HL-60 (cell line): ENCODE results near the gene ZGPAT.

Experiments used
- DNase-seq, 2 experiments: peaks; one replicate each; pipeline ENCODE4 v3.0.0-alpha.2; 2010 to 2020; ENCODE audit warnings: low read depth in 1 of 2, low spot score in 1 of 2
- H3K27ac ChIP-seq: fragments of 250-450 bp; sonication (Bioruptor Pico); replicated peaks from 2 replicates; pipeline ENCODE4 v1.5.1; 2020; ENCODE audit warnings: mild to moderate bottlenecking, moderate library complexity
- H3K27me3 ChIP-seq: fragments of 250-450 bp; sonication (Bioruptor Pico); 2 replicates; pipeline ENCODE4 v1.5.1; 2021; ENCODE audit warnings: mild to moderate bottlenecking, moderate library complexity; ENCODE audit not compliant: insufficient read depth, poor library complexity, severe bottlenecking
- H3K4me3 ChIP-seq: replicated peaks from 2 replicates; pipeline ENCODE4 v1.5.1; 2011; ENCODE audit warnings: mild to moderate bottlenecking, control low read depth, low read length; ENCODE audit not compliant: insufficient read depth
- GABPA ChIP-seq: IDR thresholded peaks from 2 replicates; pipeline ENCODE4 v1.6.1; 2012; ENCODE audit warnings: low read depth
- POLR2AphosphoS5 ChIP-seq: IDR thresholded peaks from 2 replicates; pipeline ENCODE4 v1.6.1; 2012; ENCODE audit warnings: low read depth
- SPI1 ChIP-seq: IDR thresholded peaks from 2 replicates; pipeline ENCODE4 v1.6.1; 2012; ENCODE audit warnings: low read depth, mild to moderate bottlenecking, borderline replicate concordance
- TF ChIP-seq, protein P1 (sequence below): IDR thresholded peaks from 2 replicates; pipeline ENCODE4 v1.6.1; 2012; ENCODE audit warnings: low read depth; ENCODE audit not compliant: insufficient replicate concordance
- TF ChIP-seq, protein P2 (sequence below): IDR thresholded peaks from one replicate; pipeline ENCODE4 v1.5.1; 2011; ENCODE audit warnings: low read length, control low read depth, inconsistent platforms; ENCODE audit not compliant: insufficient read depth

The ZGPAT gene

DNA sequence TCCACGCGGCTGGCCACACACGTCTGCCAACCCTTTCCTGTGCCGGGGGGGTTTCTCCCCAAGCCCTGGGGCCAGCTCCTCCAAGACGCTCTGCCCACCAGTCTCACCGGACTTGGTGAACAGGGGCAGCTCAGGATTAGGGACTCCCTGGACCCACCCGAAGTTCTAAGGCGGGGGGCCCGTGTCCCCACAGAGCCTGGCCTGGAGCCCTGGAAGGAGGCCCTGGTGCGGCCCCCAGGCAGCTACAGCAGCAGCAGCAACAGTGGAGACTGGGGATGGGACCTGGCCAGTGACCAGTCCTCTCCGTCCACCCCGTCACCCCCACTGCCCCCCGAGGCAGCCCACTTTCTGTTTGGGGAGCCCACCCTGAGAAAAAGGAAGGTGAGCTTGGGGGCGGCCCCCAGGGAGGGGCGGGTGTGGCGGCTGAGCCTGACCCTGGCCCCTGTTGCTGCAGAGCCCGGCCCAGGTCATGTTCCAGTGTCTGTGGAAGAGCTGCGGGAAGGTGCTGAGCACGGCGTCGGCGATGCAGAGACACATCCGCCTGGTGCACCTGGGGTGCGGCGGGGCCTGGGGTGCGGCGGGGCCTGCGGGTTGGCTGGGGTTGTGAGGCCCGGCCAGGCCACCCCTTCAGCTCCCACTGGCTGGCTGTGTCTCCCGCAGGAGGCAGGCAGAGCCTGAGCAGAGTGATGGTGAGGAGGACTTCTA is 34.0 kb downstream of the ZGPAT start:
- H3K27ac ChIP-seq, result peak overlapping the region; percentile 81
- TF ChIP-seq, protein P1, sequence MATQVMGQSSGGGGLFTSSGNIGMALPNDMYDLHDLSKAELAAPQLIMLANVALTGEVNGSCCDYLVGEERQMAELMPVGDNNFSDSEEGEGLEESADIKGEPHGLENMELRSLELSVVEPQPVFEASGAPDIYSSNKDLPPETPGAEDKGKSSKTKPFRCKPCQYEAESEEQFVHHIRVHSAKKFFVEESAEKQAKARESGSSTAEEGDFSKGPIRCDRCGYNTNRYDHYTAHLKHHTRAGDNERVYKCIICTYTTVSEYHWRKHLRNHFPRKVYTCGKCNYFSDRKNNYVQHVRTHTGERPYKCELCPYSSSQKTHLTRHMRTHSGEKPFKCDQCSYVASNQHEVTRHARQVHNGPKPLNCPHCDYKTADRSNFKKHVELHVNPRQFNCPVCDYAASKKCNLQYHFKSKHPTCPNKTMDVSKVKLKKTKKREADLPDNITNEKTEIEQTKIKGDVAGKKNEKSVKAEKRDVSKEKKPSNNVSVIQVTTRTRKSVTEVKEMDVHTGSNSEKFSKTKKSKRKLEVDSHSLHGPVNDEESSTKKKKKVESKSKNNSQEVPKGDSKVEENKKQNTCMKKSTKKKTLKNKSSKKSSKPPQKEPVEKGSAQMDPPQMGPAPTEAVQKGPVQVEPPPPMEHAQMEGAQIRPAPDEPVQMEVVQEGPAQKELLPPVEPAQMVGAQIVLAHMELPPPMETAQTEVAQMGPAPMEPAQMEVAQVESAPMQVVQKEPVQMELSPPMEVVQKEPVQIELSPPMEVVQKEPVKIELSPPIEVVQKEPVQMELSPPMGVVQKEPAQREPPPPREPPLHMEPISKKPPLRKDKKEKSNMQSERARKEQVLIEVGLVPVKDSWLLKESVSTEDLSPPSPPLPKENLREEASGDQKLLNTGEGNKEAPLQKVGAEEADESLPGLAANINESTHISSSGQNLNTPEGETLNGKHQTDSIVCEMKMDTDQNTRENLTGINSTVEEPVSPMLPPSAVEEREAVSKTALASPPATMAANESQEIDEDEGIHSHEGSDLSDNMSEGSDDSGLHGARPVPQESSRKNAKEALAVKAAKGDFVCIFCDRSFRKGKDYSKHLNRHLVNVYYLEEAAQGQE, result no peak
- TF ChIP-seq SPI1 (no peak), POLR2AphosphoS5 (no peak), GABPA (no peak)
- TF ChIP-seq, protein P2, sequence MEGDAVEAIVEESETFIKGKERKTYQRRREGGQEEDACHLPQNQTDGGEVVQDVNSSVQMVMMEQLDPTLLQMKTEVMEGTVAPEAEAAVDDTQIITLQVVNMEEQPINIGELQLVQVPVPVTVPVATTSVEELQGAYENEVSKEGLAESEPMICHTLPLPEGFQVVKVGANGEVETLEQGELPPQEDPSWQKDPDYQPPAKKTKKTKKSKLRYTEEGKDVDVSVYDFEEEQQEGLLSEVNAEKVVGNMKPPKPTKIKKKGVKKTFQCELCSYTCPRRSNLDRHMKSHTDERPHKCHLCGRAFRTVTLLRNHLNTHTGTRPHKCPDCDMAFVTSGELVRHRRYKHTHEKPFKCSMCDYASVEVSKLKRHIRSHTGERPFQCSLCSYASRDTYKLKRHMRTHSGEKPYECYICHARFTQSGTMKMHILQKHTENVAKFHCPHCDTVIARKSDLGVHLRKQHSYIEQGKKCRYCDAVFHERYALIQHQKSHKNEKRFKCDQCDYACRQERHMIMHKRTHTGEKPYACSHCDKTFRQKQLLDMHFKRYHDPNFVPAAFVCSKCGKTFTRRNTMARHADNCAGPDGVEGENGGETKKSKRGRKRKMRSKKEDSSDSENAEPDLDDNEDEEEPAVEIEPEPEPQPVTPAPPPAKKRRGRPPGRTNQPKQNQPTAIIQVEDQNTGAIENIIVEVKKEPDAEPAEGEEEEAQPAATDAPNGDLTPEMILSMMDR, result no peak
- peak overlapping the region; percentile 67 for H3K4me3 ChIP-seq

DNA sequence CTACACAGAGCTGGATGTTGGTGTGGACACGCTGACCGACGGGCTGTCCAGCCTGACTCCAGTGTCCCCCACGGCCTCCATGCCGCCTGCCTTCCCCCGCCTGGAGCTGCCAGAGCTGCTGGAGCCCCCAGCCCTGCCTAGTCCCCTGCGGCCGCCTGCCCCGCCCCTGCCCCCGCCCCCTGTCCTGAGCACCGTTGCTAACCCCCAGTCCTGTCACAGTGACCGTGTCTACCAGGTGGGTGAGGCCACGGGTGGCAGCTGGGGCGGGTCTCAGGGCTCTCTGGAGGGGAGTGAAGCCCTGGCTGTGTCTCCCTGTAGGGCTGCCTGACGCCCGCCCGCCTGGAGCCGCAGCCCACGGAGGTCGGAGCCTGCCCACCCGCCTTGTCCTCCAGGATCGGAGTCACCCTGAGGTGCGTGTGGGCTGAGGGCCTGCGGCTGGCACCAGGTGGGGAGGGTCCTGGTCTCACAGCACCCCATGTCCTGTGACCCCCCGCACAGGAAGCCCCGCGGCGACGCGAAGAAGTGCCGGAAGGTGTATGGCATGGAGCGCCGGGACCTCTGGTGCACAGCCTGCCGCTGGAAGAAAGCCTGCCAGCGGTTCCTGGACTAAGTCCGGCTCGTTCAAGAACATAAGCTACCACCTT is 34.7 kb downstream of the ZGPAT start:
- TF ChIP-seq, protein P1, result no peak
- TF ChIP-seq POLR2AphosphoS5 (no peak), SPI1 (no peak), GABPA (no peak)
- TF ChIP-seq, protein P2, result no peak
- no peaks in the 10 kb centered on the region for H3K27me3 ChIP-seq
- H3K4me3 ChIP-seq, result no peak overlapping the region
- no peak for DNase-seq
- H3K27ac ChIP-seq, result no peak overlapping the region; the same call in 1 of the 2 replicates

More for the DNA sequence above, 34.0 kb downstream of the ZGPAT start:
- no peak for DNase-seq
- H3K27me3 ChIP-seq, result no peaks in the 10 kb centered on the region

DNA sequence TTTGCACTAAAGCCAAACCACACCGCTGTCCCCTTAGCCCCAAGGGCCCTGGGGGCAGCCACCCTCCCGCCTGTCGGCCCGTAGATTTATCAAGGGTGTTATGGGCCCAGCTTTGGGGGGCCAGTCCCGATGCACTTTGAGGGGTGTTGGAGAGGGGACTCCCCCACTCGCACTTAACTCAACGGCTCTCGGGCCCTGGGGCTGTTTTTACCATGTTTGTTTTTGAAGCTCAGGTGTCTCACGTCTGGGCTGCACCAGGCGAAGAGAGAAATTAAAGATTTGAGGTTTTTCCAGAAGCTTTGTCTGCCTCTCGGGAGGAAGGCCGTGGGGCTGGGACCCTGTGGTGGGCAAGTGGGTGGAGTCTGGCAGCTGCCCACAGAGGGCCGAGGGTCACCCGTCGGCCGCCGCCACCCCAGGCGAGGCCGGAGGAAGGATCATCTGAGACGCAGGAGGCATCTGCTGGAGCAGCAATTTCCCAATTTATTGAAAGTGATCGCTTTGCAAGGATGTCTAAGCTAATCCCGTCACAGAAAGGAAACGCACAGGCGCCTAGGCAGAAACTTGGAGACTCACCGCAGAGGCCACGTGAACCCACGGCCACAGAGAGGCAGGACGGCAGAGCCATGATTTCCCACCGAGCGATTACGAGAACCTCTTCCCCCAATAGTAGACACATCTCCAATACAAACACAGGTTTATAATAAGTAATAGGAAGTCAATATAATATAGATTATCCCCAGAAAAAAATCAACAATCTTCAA is 35.6 kb downstream of the ZGPAT start:
- Histone ChIP-seq H3K27me3 (no peaks in the 10 kb centered on the region), H3K27ac (no peak overlapping the region), H3K4me3 (no peak overlapping the region)
- no peak for DNase-seq
- TF ChIP-seq POLR2AphosphoS5, result no peak
- TF ChIP-seq, protein P2, result no peak
- TF ChIP-seq, protein P1, result no peak
- TF ChIP-seq GABPA, result no peak
- TF ChIP-seq SPI1, result no peak
